Mesodermal cell (in vitro differentiated cells): ENCODE measurements around the gene PRRT1B. TPM values are rescaled to one million over a fixed set of nuclear protein-coding genes. Genes with fewer than 3 reads are reported as not detected.

Source experiments
- H3K27ac ChIP-seq: 2 replicates; pipeline ENCODE4 v1.7.0; 2013; ENCODE audit warnings: mild to moderate bottlenecking, low read depth, low read length, moderate library complexity; ENCODE audit not compliant: severe bottlenecking
- H3K36me3 ChIP-seq: 2 replicates; pipeline ENCODE4 v1.7.1; 2013; ENCODE audit warnings: mild to moderate bottlenecking, low read length, moderate library complexity; ENCODE audit not compliant: control insufficient read depth, insufficient read depth
- H3K4me1 ChIP-seq: one replicate; pipeline ENCODE4 v1.7.1; 2013; ENCODE audit warnings: mild to moderate bottlenecking, low read length; ENCODE audit not compliant: insufficient read depth, control insufficient read depth, poor library complexity, severe bottlenecking
- H3K4me3 ChIP-seq: 2 replicates; pipeline ENCODE4 v1.7.0; 2013; ENCODE audit warnings: low read length, control low read depth, mild to moderate bottlenecking; ENCODE audit not compliant: insufficient read depth, poor library complexity, severe bottlenecking; ENCODE audit errors: extremely low read depth
- H3K9me3 ChIP-seq: 2 replicates; pipeline ENCODE4 v1.7.1; 2013; ENCODE audit warnings: mild to moderate bottlenecking, low read length, moderate library complexity; ENCODE audit not compliant: control insufficient read depth
- WGBS, 2 experiments: methylation state at CpG; one replicate each; pipeline ENCODE4 v1.1.5; 2013; ENCODE audit warnings: missing lambda C conversion rate in 2 of 2; ENCODE audit not compliant: insufficient coverage in 2 of 2; 5-methylcytosine and 5-hydroxymethylcytosine counted together
- polyA plus RNA-seq, 2 experiments: library from polyadenylated mRNA; stranded (reverse); fragments of 50-300 nt; gene quantifications; one replicate each; pipeline ENCODE4 v1.2.3, GENCODE V29; 2013

The PRRT1B gene
- polyA plus RNA-seq (2013, experiment 1 of 2): not detected
- polyA plus RNA-seq (2013, experiment 2 of 2): not detected

GRCh38 chr9:131545003-131545785 lies at the start of gene PRRT1B:
PRRT1B (plus strand) TSS chr9:131545523; CDS start chr9:131545616, 93 bp downstream.
- Histone ChIP-seq H3K4me1 (no peaks in the 10 kb centered on the region), H3K9me3 (peaks cover 18% of the 10 kb centered on the region), H3K4me3 (no peak within 1 kb of the TSS), H3K36me3 (no peaks in the 10 kb centered on the region), H3K27ac (no peak within 1 kb of the TSS)
- WGBS, 2 experiments: 75 to 79% methylated on average over 37 to 42 of the region's 50 CpGs

- WGBS, 2 experiments: 95% methylated on average over 20 to 22 of the region's 22 CpGs
- Histone ChIP-seq H3K9me3 (no peaks in the 10 kb centered on the region), H3K4me1 (no peaks in the 10 kb centered on the region), H3K4me3 (no peak overlapping the region), H3K36me3 (peaks cover 99% of the 10 kb centered on the region), H3K27ac (no peak overlapping the region)
Observed at GRCh38 chr9:131495785-131496184, 49.5 kb upstream of the PRRT1B start.

GRCh38 chr9:131496844-131497405 lies 48.4 kb upstream of the PRRT1B start:
- Histone ChIP-seq H3K27ac (no peak overlapping the region), H3K36me3 (peaks cover 87% of the 10 kb centered on the region), H3K9me3 (no peaks in the 10 kb centered on the region), H3K4me3 (no peak overlapping the region), H3K4me1 (no peaks in the 10 kb centered on the region)
- WGBS, 2 experiments: 98 to 99% methylated on average over 6 to 7 of the region's 10 CpGs

GRCh38 chr9:131499254-131499767 lies 46.0 kb upstream of the PRRT1B start:
- Histone ChIP-seq H3K36me3 (peaks cover 64% of the 10 kb centered on the region), H3K27ac (no peak overlapping the region)
- WGBS, 2 experiments: 94 to 98% methylated on average over 5 to 7 of the region's 7 CpGs

GRCh38 chr9:131500377-131500776 lies 44.9 kb upstream of the PRRT1B start:
- H3K36me3 ChIP-seq: peaks cover 53% of the 10 kb centered on the region

More at GRCh38 chr9:131499254-131499767, 46.0 kb upstream of the PRRT1B start:
- Histone ChIP-seq H3K4me3 (no peak overlapping the region), H3K9me3 (no peaks in the 10 kb centered on the region), H3K4me1 (no peaks in the 10 kb centered on the region)

GRCh38 chr9:131500939-131501541 lies 44.3 kb upstream of the PRRT1B start:
- no peak overlapping the region for H3K27ac ChIP-seq

More at GRCh38 chr9:131500377-131500776, 44.9 kb upstream of the PRRT1B start:
- 93% methylated on average over 8 to 9 of the region's 12 CpGs for WGBS, 2 experiments
- Histone ChIP-seq H3K9me3 (no peaks in the 10 kb centered on the region), H3K4me1 (no peaks in the 10 kb centered on the region), H3K4me3 (no peak overlapping the region), H3K27ac (no peak overlapping the region)

GRCh38 chr9:131502781-131503625 lies 42.3 kb upstream of the PRRT1B start, which contains the start of gene POMT1:
POMT1 (plus strand) TSS chr9:131502918; CDS start chr9:131504219, 1,301 bp downstream.
- peaks cover 46% of the 10 kb centered on the region for H3K36me3 ChIP-seq

More at GRCh38 chr9:131500939-131501541, 44.3 kb upstream of the PRRT1B start:
- Histone ChIP-seq H3K9me3 (no peaks in the 10 kb centered on the region), H3K36me3 (peaks cover 50% of the 10 kb centered on the region), H3K4me1 (no peaks in the 10 kb centered on the region), H3K4me3 (no peak overlapping the region)
- WGBS, 2 experiments: 90 to 96% methylated on average over 3 to 4 of the region's 5 CpGs

GRCh38 chr9:131503626-131504465 lies 41.5 kb upstream of the PRRT1B start:
- WGBS, 2 experiments: 67 to 72% methylated on average over 24 to 26 of the region's 32 CpGs
- Histone ChIP-seq H3K9me3 (no peaks in the 10 kb centered on the region), H3K36me3 (peaks cover 39% of the 10 kb centered on the region), H3K27ac (no peak overlapping the region), H3K4me1 (no peaks in the 10 kb centered on the region), H3K4me3 (peak overlapping the region; percentile 91)

More at GRCh38 chr9:131502781-131503625, 42.3 kb upstream of the PRRT1B start, which contains the start of gene POMT1:
- peak within 1 kb of the TSS; percentile 41 for H3K27ac ChIP-seq
- peak within 1 kb of the TSS; percentile 91 for H3K4me3 ChIP-seq
- 4 to 5% methylated on average over 71 to 75 of the region's 83 CpGs for WGBS, 2 experiments
- H3K9me3 ChIP-seq: no peaks in the 10 kb centered on the region
- H3K4me1 ChIP-seq: no peaks in the 10 kb centered on the region

GRCh38 chr9:131505012-131505411 lies 40.3 kb upstream of the PRRT1B start:
- H3K4me1 ChIP-seq: no peaks in the 10 kb centered on the region
- H3K4me3 ChIP-seq: no peak overlapping the region
- no peaks in the 10 kb centered on the region for H3K9me3 ChIP-seq
- H3K27ac ChIP-seq: no peak overlapping the region
- peaks cover 38% of the 10 kb centered on the region for H3K36me3 ChIP-seq
- 96 to 100% methylated on average over 2 to 4 of the region's 8 CpGs for WGBS, 2 experiments
